ENCODE results near the gene CLEC1A. TPM values are rescaled to one million over a fixed set of nuclear protein-coding genes. Genes with fewer than 3 reads are reported as not detected.

Gene CLEC1A, protein sequence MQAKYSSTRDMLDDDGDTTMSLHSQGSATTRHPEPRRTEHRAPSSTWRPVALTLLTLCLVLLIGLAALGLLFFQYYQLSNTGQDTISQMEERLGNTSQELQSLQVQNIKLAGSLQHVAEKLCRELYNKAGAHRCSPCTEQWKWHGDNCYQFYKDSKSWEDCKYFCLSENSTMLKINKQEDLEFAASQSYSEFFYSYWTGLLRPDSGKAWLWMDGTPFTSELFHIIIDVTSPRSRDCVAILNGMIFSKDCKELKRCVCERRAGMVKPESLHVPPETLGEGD
- total RNA-seq, result 10 to 100 TPM in 1 of 4 donors, 1 to 10 TPM in 3; 2.3 to 16.7 (median 7.1) TPM

DNA sequence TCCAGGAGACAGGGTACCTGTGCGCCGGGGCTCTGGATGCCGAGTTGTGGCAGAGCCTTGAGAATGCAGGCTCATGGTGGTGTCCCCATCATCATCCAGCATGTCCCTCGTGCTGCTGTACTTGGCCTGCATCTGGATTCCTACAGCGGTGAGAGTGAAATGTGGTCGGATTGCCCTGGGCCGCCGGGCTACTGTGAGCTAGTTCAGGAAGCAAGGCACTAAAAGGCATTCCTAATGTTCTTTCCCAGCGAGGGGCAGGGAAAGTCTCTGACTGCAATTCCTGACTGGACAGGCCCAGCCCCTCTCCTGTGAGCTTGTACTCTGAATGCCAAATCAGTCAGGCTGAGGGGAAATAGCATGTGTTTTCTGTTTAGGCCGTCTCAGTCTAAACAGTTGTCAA, at the start of gene CLEC1A:
TSS of gene CLEC1A (minus strand) at position 195 of the 400 bp plus-strand sequence. CDS start at position 132, 63 bp downstream.
- DNase-seq (ENCODE audit: low spot score) (no peak), ATAC-seq (ENCODE audit: low FRiP score) (no peak)
- TF ChIP-seq, protein P1, sequence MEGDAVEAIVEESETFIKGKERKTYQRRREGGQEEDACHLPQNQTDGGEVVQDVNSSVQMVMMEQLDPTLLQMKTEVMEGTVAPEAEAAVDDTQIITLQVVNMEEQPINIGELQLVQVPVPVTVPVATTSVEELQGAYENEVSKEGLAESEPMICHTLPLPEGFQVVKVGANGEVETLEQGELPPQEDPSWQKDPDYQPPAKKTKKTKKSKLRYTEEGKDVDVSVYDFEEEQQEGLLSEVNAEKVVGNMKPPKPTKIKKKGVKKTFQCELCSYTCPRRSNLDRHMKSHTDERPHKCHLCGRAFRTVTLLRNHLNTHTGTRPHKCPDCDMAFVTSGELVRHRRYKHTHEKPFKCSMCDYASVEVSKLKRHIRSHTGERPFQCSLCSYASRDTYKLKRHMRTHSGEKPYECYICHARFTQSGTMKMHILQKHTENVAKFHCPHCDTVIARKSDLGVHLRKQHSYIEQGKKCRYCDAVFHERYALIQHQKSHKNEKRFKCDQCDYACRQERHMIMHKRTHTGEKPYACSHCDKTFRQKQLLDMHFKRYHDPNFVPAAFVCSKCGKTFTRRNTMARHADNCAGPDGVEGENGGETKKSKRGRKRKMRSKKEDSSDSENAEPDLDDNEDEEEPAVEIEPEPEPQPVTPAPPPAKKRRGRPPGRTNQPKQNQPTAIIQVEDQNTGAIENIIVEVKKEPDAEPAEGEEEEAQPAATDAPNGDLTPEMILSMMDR (IDR thresholded peaks at IDR 0.05), result no peak

DNA sequence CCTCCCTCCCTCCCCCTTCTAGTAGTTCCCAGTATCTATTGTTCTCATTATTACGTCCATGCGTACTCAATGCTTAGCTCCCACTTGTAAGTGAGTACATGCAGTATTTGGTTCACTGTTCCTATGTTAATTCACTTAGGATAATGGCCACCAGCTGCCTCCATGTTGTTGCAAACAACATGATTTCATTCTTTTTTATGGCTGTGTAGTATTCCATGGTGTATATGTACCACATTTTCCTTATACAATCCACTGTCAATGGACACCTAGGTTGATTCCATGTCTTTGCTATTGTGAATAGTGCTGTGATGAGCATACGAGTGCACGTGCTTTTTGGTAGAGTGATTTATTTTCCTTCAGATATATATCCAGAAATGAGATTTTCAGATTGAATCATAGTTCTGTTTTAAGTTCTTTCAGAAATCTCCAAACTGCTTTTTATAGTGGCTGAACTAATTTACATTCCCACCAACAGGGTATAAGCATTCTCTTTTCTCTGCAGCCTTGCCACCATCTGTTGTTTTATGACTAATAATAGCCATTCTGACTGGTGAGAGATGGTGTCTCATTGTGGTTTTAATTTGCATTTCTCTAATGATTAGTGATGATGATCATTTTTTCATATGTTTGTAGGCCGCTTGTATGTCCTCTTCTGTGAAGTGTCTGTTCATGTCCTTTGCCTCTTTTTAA, 49.1 kb upstream of the CLEC1A start:
- DNase-seq (ENCODE audit: low spot score), result no peak
- TF ChIP-seq, protein P1 (IDR thresholded peaks at IDR 0.05), result no peak
- no peak for ATAC-seq (ENCODE audit: low FRiP score)

DNA sequence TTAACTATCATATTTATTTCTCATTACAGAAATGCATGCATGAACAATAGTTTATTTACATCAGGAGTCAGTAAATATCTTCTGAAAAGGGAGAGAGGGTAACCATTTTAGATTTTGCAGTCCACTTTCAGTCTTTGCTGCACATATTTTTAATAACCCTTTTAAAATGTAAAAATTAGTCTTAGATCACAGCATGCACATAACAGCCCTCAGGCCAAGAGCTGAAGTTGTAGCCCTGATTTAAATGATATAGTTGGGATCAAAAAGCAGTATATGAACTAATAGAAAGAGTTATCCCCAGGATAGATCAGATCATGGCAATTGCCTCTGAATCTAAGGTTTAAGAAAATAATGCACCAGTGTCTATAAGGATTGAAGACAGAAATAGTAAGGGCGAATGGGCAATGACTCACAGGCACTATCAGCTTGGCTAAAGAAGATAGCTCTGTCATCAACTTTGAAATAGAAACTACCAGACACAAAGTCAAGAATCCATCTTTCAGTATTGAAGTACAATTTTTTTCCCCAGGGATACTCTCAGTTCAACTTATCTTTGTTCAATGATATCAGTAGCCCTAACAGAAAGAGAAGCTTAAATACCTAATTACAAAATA, 44.3 kb upstream of the CLEC1A start:
- TF ChIP-seq, protein P1 (IDR thresholded peaks at IDR 0.05), result no peak
- no peak for DNase-seq (ENCODE audit: low spot score)
- ATAC-seq (ENCODE audit: low FRiP score), result no peak

DNA sequence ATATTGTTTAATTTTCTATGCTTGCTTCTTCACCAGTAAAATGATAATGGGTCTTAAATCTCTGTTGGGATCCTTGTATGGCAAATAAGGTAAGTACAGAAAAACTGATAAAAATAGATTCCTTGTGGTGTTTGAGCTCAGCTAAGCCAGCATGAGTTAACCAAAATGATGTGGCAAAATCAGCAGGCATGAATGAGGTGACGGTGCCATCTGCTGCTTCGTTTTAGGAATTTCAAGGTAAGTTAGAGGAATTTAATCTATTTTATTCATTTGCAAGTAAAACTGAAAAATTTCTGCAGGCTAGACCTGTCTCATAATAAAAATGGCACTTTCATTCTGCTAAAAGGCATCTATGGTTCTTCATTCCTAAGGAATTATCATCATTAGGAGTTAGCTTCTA, 41.2 kb upstream of the CLEC1A start:
- TF ChIP-seq, protein P1 (IDR thresholded peaks at IDR 0.05), result no peak
- DNase-seq (ENCODE audit: low spot score), result no peak
- ATAC-seq (ENCODE audit: low FRiP score), result no peak

DNA sequence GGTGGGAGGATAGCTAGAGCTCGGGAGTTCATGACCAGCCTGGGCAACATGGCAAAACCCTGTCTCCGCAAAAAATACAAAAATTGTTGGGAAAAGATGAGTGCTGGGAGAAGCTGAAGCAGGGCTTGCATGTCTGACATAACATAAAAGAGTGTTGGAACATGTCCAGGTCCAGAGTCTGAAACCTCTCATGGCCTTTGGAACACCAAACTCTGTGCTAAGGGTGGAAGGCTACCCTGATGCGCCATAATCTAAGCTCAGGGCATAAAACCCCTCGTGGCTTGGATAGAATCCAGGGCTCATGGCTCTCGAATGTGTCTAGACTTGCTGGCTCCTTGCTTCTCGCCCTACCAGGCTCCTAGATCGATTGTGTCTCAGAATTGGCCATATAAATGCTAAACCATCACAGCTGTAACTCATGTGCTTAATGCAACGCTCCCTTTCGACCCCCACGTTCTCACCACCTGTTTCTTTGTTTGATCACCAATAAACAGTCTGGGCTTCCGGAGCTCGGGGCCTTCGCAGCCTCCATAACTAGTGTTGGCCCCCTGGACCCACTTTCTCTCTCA, 37.9 kb upstream of the CLEC1A start:
- TF ChIP-seq, protein P1 (IDR thresholded peaks at IDR 0.05), result no peak
- DNase-seq (ENCODE audit: low spot score) (no peak), ATAC-seq (ENCODE audit: low FRiP score) (no peak)

DNA sequence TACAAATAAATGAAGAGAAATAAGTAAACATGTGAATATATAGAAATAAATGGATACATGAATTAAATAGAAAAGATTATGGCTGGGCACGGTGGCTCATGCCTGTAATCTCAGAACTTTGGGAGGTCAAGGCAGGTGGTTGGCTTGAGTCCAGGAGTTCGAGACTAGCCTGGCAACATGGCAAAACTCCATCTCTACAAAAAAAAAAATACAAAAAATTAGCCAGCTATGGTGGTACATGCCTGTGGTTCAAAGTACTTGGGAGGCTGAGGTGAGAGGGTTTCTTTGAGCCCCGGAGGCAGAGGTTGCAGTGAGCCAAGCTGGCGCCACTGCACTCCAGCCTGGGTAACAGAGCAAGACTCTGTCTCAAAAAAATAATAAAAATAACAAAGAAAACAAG, 36.3 kb upstream of the CLEC1A start:
- DNase-seq (ENCODE audit: low spot score) (no peak), ATAC-seq (ENCODE audit: low FRiP score) (no peak)
- TF ChIP-seq, protein P1 (IDR thresholded peaks at IDR 0.05), result no peak
